AG04450 (cell line): ENCODE measurements around the gene BTAF1. TPM values are rescaled to one million over a fixed set of nuclear protein-coding genes. Genes with fewer than 3 reads are reported as not detected.
"Not testable (repeated sequence)": the region's sequence is repeated elsewhere in the genome, so short reads cannot be mapped to it uniquely, and the experiment has no call there.

Experiments used
- CTCF ChIA-PET: fragments of 300-600, 350-600 bp; formaldehyde crosslinking; extraction: SDS; loops from one replicate; lab custom pipeline; 2022; ENCODE audit warnings: antibody characterized with exemption, inconsistent platforms; lab: Charles Lee
- POLR2A ChIA-PET: fragments of 350-600 bp; formaldehyde crosslinking; extraction: SDS; loops from one replicate; lab custom pipeline; 2021; ENCODE audit warnings: antibody characterized with exemption, inconsistent platforms; lab: Yijun Ruan, JAX
- DNase-seq: peaks from one replicate; pipeline ENCODE4 v3.0.0-alpha.2; 2011; ENCODE audit warnings: low read depth, low spot score
- H3K27ac ChIP-seq: one replicate; pipeline ENCODE4 v1.5.1; 2012; ENCODE audit warnings: low read depth, low read length, control low read depth
- H3K27me3 ChIP-seq: one replicate; pipeline ENCODE4 v1.6.0; 2012; ENCODE audit warnings: low read length; ENCODE audit not compliant: control insufficient read depth, insufficient read depth
- H3K4me3 ChIP-seq: 2 replicates; pipeline ENCODE4 v1.5.1; 2011; ENCODE audit warnings: mild to moderate bottlenecking, low read depth, low read length, control low read depth
- H3K9me3 ChIP-seq: 2 replicates; pipeline ENCODE4 v1.5.1; 2012; ENCODE audit warnings: low read length; ENCODE audit not compliant: control insufficient read depth, insufficient read depth
- polyA plus RNA-seq: library from polyadenylated mRNA; depleted of rRNA; stranded (reverse); fragments of >200 nt; gene quantifications from 2 replicates; pipeline ENCODE4 v1.2.3, GENCODE V29; 2011
- TF ChIP-seq, protein P1 (sequence below): IDR thresholded peaks from 2 replicates; pipeline ENCODE4 v1.5.1; 2011; ENCODE audit warnings: low read depth, low read length, control low read depth, inconsistent platforms

Gene BTAF1
- polyA plus RNA-seq, 1 experiment, result 35.0 TPM

DNA sequence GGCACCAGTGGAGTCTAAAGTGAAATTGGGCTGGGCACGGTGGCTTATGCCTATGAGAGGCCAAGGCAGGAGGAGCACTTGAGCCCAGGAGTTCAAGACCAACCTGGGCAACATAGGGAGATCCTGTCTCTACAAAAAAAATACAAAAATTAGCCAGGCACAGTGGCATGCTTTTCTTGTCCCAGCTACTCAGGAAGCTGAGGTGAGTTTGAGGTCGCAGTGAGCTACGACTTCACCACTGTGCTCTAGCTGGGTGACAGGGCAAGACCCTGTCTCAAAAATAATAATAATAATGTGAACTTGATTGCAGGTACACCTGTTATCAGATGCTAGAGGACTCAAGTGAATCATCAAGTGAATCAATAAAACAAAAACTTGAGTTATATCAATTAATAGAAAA lies 108.0 kb downstream of the BTAF1 start:
- no peaks in the 10 kb centered on the region for H3K27me3 ChIP-seq
- TF ChIP-seq, protein P1, sequence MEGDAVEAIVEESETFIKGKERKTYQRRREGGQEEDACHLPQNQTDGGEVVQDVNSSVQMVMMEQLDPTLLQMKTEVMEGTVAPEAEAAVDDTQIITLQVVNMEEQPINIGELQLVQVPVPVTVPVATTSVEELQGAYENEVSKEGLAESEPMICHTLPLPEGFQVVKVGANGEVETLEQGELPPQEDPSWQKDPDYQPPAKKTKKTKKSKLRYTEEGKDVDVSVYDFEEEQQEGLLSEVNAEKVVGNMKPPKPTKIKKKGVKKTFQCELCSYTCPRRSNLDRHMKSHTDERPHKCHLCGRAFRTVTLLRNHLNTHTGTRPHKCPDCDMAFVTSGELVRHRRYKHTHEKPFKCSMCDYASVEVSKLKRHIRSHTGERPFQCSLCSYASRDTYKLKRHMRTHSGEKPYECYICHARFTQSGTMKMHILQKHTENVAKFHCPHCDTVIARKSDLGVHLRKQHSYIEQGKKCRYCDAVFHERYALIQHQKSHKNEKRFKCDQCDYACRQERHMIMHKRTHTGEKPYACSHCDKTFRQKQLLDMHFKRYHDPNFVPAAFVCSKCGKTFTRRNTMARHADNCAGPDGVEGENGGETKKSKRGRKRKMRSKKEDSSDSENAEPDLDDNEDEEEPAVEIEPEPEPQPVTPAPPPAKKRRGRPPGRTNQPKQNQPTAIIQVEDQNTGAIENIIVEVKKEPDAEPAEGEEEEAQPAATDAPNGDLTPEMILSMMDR, result no peak
- no peak for DNase-seq
- ChIA-PET POLR2A (no interaction called here), CTCF (no interaction called here)
- H3K9me3 ChIP-seq, result no peaks in the 10 kb centered on the region
- H3K4me3 ChIP-seq, result no peak overlapping the region
- no peak overlapping the region for H3K27ac ChIP-seq

DNA sequence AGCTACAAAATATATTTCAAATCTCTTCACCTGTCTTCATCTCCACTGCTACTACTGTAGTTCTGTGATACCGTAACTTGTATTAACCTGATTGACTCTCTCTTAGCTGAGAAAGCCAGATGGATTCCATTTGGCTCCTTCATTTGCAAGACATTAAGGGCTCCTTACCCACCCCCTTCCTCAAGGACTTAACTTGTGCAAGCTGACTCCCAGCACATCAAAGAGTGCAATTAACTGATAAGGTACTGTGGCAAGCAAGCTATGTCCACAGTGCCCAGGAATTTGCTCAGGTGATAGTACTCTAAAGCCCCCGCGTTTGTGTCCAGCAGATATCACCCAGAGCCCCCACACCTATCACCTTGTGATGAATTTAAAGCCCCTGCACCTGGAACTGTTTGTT lies 109.5 kb downstream of the BTAF1 start:
- POLR2A ChIA-PET, H3K9me3 ChIP-seq, CTCF ChIA-PET: not testable (repeated sequence)

DNA sequence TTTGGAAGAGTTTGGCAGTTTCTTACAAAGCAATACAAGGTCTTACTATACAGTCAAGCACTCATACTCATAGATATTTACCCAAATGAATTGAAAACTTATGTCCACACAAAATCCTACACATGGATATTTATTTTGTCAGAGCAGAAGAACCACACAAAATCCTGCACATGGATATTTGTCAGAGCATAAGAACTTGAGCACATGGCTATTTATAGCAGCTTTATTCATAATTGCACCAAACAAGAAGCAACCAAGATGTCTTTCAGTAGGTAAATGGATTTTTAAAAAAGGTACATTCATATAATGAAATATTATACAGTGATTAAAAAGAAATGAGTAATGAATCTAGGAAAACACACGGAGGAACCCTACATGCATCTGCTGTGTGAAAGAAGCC lies 115.4 kb downstream of the BTAF1 start:
- Histone ChIP-seq H3K4me3 (no peak overlapping the region), H3K27me3 (no peaks in the 10 kb centered on the region), H3K9me3 (no peaks in the 10 kb centered on the region), H3K27ac (no peak overlapping the region)
- ChIA-PET CTCF (no interaction called here), POLR2A (no interaction called here)
- TF ChIP-seq, protein P1, result no peak
- DNase-seq, result no peak

More for the DNA sequence above, 109.5 kb downstream of the BTAF1 start:
- not testable (repeated sequence) for DNase-seq, H3K4me3 ChIP-seq, H3K27ac ChIP-seq, H3K27me3 ChIP-seq

DNA sequence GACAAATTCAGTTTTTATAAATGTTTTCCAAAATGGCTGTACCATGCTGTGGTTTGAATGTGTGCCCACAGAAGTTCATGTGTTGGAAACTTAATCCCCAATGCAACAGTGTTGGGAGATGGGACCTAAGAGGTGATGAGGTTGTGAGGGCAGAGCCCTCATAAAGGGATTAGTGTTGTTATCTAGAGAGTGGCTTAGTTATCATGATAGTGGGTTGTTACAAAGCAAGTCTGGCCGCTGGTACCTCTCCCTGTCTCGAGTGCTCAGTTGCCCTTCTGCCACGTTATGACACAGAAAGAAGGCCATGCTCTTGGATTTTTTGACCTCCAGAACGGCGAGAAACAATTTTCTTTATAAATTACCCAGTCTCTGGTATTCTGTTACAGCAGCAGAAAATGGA lies 119.0 kb downstream of the BTAF1 start:
- Histone ChIP-seq H3K4me3 (no peak overlapping the region), H3K9me3 (peaks cover 4% of the 10 kb centered on the region; the same call in 1 of the 2 replicates), H3K27me3 (no peaks in the 10 kb centered on the region), H3K27ac (no peak overlapping the region)
- CTCF ChIA-PET, result no interaction called here
- no peak for DNase-seq
- POLR2A ChIA-PET, result no interaction called here
- TF ChIP-seq, protein P1, result no peak

DNA sequence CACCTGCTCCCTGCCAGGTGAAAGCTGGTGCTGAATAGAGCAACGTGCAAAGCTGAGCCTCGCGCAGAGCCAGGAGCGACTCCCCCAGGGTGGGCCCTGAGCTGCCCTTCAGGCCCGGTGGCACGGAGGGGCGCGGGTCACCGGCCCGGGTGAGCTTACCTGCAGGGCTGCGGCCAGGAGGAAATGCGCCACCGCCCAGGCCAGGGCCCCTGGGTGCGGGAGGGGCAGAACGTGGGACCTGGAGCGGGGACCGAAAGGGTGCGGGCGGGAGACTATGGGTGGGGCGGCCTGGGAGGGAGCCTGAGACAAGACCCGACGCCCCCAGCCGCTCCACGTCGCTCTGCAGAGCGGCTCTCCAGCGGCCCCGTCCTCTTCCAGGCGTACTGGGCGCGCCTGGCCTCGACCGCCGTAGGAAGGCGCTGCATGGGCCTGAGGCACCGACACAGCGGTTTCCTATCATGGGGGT lies 122.1 kb downstream of the BTAF1 start:
- DNase-seq, result no peak
- Histone ChIP-seq H3K27ac (no peak overlapping the region), H3K9me3 (peaks cover 4% of the 10 kb centered on the region; the same call in 1 of the 2 replicates), H3K27me3 (no peaks in the 10 kb centered on the region), H3K4me3 (no peak overlapping the region)
- TF ChIP-seq, protein P1, result no peak
- CTCF ChIA-PET, result no interaction called here
- POLR2A ChIA-PET, result interaction anchor here (0.7 kb wide), 1 partner anchor 545 kb away, joined by 3 read pairs; no protein-coding TSS in a partner anchor
